HFF-Myc (cell line): ENCODE results near the gene KLHDC1.

Experiments used
- DNase-seq: peaks from one replicate; pipeline ENCODE4 v3.0.0-alpha.2; 2011; ENCODE audit warnings: low read depth; ENCODE audit errors: extremely low read depth
- H3K4me3 ChIP-seq: replicated peaks from 2 replicates; pipeline ENCODE4 v1.5.1; 2011; ENCODE audit warnings: low read depth, mild to moderate bottlenecking, control low read depth, low read length
- CTCF ChIP-seq: IDR thresholded peaks from 2 replicates; pipeline ENCODE4 v1.5.1; 2012; ENCODE audit warnings: mild to moderate bottlenecking, low read depth, low read length, control low read depth; ENCODE audit errors: missing control alignments

KLHDC1 gene

GRCh38 chr14:49796025-49796424 is 103.1 kb downstream of the KLHDC1 start:
- H3K4me3 ChIP-seq, result no peak overlapping the region
- no peak for DNase-seq
- TF ChIP-seq CTCF, result no peak
